H9 (cell line): ENCODE data around the gene DUOX2. TPM values are rescaled to one million over a fixed set of nuclear protein-coding genes. Genes with fewer than 3 reads are reported as not detected.

Experiments used
- DNase-seq: peaks from one replicate; pipeline ENCODE4 v3.0.0-alpha.2; 2017
- H2AFZ ChIP-seq: one replicate; pipeline ENCODE4 v1.6.1; 2013; ENCODE audit warnings: mild to moderate bottlenecking, low read length, control low read depth, moderate library complexity
- H2AK5ac ChIP-seq: 2 replicates; pipeline ENCODE4 v1.6.1; 2013; ENCODE audit warnings: low read length, control low read depth, mixed read lengths; ENCODE audit not compliant: insufficient read length
- H2BK120ac ChIP-seq: one replicate; pipeline ENCODE4 v1.6.1; 2013; ENCODE audit warnings: low read depth, mild to moderate bottlenecking, low read length, control low read depth, inconsistent platforms; ENCODE audit not compliant: poor library complexity, severe bottlenecking
- H2BK12ac ChIP-seq: 2 replicates; pipeline ENCODE4 v1.6.1; 2013; ENCODE audit warnings: low read length, control low read depth, mixed read lengths, low read depth; ENCODE audit not compliant: insufficient read length
- H2BK15ac ChIP-seq: 2 replicates; pipeline ENCODE4 v1.6.1; 2013; ENCODE audit warnings: low read depth, low read length, control low read depth
- H2BK20ac ChIP-seq: one replicate; pipeline ENCODE4 v1.6.1; 2013; ENCODE audit warnings: low read depth, mild to moderate bottlenecking, low read length, control low read depth, inconsistent platforms; ENCODE audit not compliant: poor library complexity, severe bottlenecking
- H2BK5ac ChIP-seq: 2 replicates; pipeline ENCODE4 v1.6.1; 2013; ENCODE audit warnings: low read length, control low read depth, mixed read lengths; ENCODE audit not compliant: insufficient read length
- H3K14ac ChIP-seq: 2 replicates; pipeline ENCODE4 v1.6.1; 2013; ENCODE audit warnings: low read length, control low read depth; ENCODE audit not compliant: insufficient read depth
- H3K18ac ChIP-seq: 2 replicates; pipeline ENCODE4 v1.6.1; 2013; ENCODE audit warnings: low read depth, mild to moderate bottlenecking, mixed read lengths, low read length, control low read depth; ENCODE audit not compliant: insufficient read length
- H3K23ac ChIP-seq: 2 replicates; pipeline ENCODE4 v1.6.1; 2013; ENCODE audit warnings: low read length, control low read depth, mixed read lengths, low read depth; ENCODE audit not compliant: insufficient read length
- H3K23me2 ChIP-seq: 2 replicates; pipeline ENCODE4 v1.6.1; 2013; ENCODE audit warnings: low read depth, mild to moderate bottlenecking, mixed read lengths, low read length, control low read depth; ENCODE audit not compliant: insufficient read length, poor library complexity, severe bottlenecking
- H3K27ac ChIP-seq: 2 replicates; pipeline ENCODE4 v1.5.1; 2013; ENCODE audit warnings: low read length, control low read depth, mixed read lengths, low read depth; ENCODE audit not compliant: insufficient read length
- H3K27me3 ChIP-seq: 2 replicates; pipeline ENCODE4 v1.6.1; 2013; ENCODE audit warnings: low read length, control low read depth, inconsistent platforms; ENCODE audit not compliant: insufficient read depth
- H3K4ac ChIP-seq: 2 replicates; pipeline ENCODE4 v1.6.1; 2013; ENCODE audit warnings: low read depth, mild to moderate bottlenecking, control low read depth, inconsistent platforms, low read length, moderate library complexity
- H3K4me1 ChIP-seq: 2 replicates; pipeline ENCODE4 v1.6.1; 2013; ENCODE audit warnings: low read length, control low read depth, inconsistent platforms; ENCODE audit not compliant: insufficient read depth
- H3K4me2 ChIP-seq: 2 replicates; pipeline ENCODE4 v1.6.1; 2013; ENCODE audit warnings: low read length, control low read depth, mixed read lengths; ENCODE audit not compliant: insufficient read length, insufficient read depth
- H3K56ac ChIP-seq: 2 replicates; pipeline ENCODE4 v1.6.1; 2013; ENCODE audit warnings: low read depth, mild to moderate bottlenecking, mixed read lengths, low read length, control low read depth; ENCODE audit not compliant: insufficient read length
- H3K79me1 ChIP-seq: 2 replicates; pipeline ENCODE4 v1.6.1; 2013; ENCODE audit warnings: low read depth, mild to moderate bottlenecking, moderate library complexity, low read length, control low read depth, inconsistent platforms; ENCODE audit not compliant: insufficient read depth, poor library complexity, severe bottlenecking
- H3K79me2 ChIP-seq: 2 replicates; pipeline ENCODE4 v1.6.1; 2013; ENCODE audit warnings: low read length, control low read depth, inconsistent platforms; ENCODE audit not compliant: insufficient read depth
- H3K9ac ChIP-seq: 2 replicates; pipeline ENCODE4 v1.6.1; 2013; ENCODE audit warnings: low read length, control low read depth, mixed read lengths; ENCODE audit not compliant: insufficient read length; ENCODE audit errors: extremely low read depth
- H3K9me3 ChIP-seq: one replicate; pipeline ENCODE4 v1.6.1; 2013; ENCODE audit warnings: low read depth, low read length, inconsistent platforms; ENCODE audit not compliant: control insufficient read depth
- H3T11ph ChIP-seq: one replicate; pipeline ENCODE4 v1.6.1; 2013; ENCODE audit warnings: mild to moderate bottlenecking, low read length, control low read depth, inconsistent platforms
- H4K20me1 ChIP-seq: one replicate; pipeline ENCODE4 v1.6.1; 2013; ENCODE audit not compliant: control insufficient read depth, insufficient read length, insufficient read depth
- H4K5ac ChIP-seq: 2 replicates; pipeline ENCODE4 v1.6.1; 2013; ENCODE audit warnings: low read depth, mild to moderate bottlenecking, mixed read lengths, low read length, control low read depth; ENCODE audit not compliant: insufficient read length
- H4K8ac ChIP-seq: replicated peaks from 2 replicates; pipeline ENCODE4 v1.6.1; 2013; ENCODE audit warnings: low read length, control low read depth, mixed read lengths, low read depth; ENCODE audit not compliant: insufficient read length
- H4K91ac ChIP-seq: 2 replicates; pipeline ENCODE4 v1.6.1; 2013; ENCODE audit warnings: low read depth, mild to moderate bottlenecking, moderate library complexity, mixed read lengths, low read length, control low read depth; ENCODE audit not compliant: insufficient read length
- H3K27ac Mint-ChIP-seq, 3 experiments: 2 replicates in 2 of 3; 3 replicates in 1 of 3; pipeline ENCODE4 v1.8.0; 2020 to 2021; ENCODE audit warnings: mixed read lengths in 3 of 3, mild to moderate bottlenecking in 1 of 3, moderate library complexity in 1 of 3
- H3K27me3 Mint-ChIP-seq: 2 replicates; pipeline ENCODE4 v1.8.0; 2021; ENCODE audit warnings: low read depth, mild to moderate bottlenecking, moderate library complexity, mixed read lengths
- H3K36me3 Mint-ChIP-seq, 3 experiments: 2 replicates in 2 of 3; 3 replicates in 1 of 3; pipeline ENCODE4 v1.8.0; 2020 to 2021; ENCODE audit warnings: low read depth in 3 of 3, mixed read lengths in 3 of 3; ENCODE audit not compliant: insufficient read depth in 1 of 3
- H3K4me1 Mint-ChIP-seq, 2 experiments: 2 replicates each; pipeline ENCODE4 v1.8.0; 2020; ENCODE audit warnings: mixed read lengths in 2 of 2
- H3K4me3 Mint-ChIP-seq, 2 experiments: 2 replicates in 1 of 2; 3 replicates in 1 of 2; pipeline ENCODE4 v1.8.0; 2020 to 2021; ENCODE audit warnings: mild to moderate bottlenecking in 2 of 2, mixed read lengths in 2 of 2, moderate library complexity in 1 of 2
- H3K9me3 Mint-ChIP-seq, 2 experiments: 2 replicates in 1 of 2; 3 replicates in 1 of 2; pipeline ENCODE4 v1.8.0; 2020; ENCODE audit warnings: mild to moderate bottlenecking in 2 of 2, mixed read lengths in 2 of 2, moderate library complexity in 1 of 2
- CTCF ChIP-seq: fragments of 200-600 bp; sonication (generic); conservative IDR thresholded peaks from 3 replicates; pipeline ENCODE4 v1.8.0; 2021; ENCODE audit warnings: antibody characterized with exemption, mild to moderate bottlenecking
- WGBS: extraction: QIAGEN DNeasy Blood & Tissue Kit; methylation state at CpG from one replicate; pipeline ENCODE4 v1.1.7; 2013; ENCODE audit warnings: missing lambda C conversion rate, low lambda C conversion rate, mixed read lengths; ENCODE audit not compliant: insufficient read length; ENCODE audit errors: extremely low coverage; 5-methylcytosine and 5-hydroxymethylcytosine counted together
- total RNA-seq: library from RNA; stranded (reverse); gene quantifications from 2 replicates; pipeline ENCODE4 v1.2.1, GENCODE V29; 2021

Gene DUOX2
- total RNA-seq, 1 experiment from 2014 or later = 0.42 TPM

GRCh38 chr15:45094358-45094730 lies 19.6 kb downstream of the DUOX2 start:
- Mint-ChIP-seq H3K4me3 (no peak overlapping the region), H3K4me1 (no peaks in the 10 kb centered on the region), H3K9me3 (no peaks in the 10 kb centered on the region; a peak in 1 of 5 replicates), H3K36me3 (no peaks in the 10 kb centered on the region; a peak in 1 of 7 replicates), H3K27ac (no peak overlapping the region; a peak in 1 of 7 replicates), H3K27me3 (peaks cover 16% of the 10 kb centered on the region)
- no CpG with 5 or more reads among the region's 9 CpGs for WGBS
- no peaks in the 10 kb centered on the region for H3K79me1 ChIP-seq
- H3K23ac ChIP-seq = no peak overlapping the region
- H4K5ac ChIP-seq = no peak overlapping the region
- no peak overlapping the region for H3T11ph ChIP-seq
- no peak for TF ChIP-seq CTCF
- H3K18ac ChIP-seq = no peak overlapping the region
- no peak overlapping the region for H2BK20ac ChIP-seq
- H3K23me2 ChIP-seq = no peaks in the 10 kb centered on the region
- H2AFZ ChIP-seq = no peak overlapping the region
- no peaks in the 10 kb centered on the region for H3K9me3 ChIP-seq
- no peak overlapping the region for H4K91ac ChIP-seq
- DNase-seq = no peak
- no peak overlapping the region for H2BK15ac ChIP-seq
- H2BK120ac ChIP-seq = no peak overlapping the region
- H3K4me1 ChIP-seq = no peaks in the 10 kb centered on the region
- no peak overlapping the region; the same call in 1 of the 2 replicates for H3K14ac ChIP-seq
- no peak overlapping the region for H3K4me2 ChIP-seq
- H3K79me2 ChIP-seq = no peaks in the 10 kb centered on the region
- no peak overlapping the region for H2AK5ac ChIP-seq
- no peak overlapping the region for H2BK12ac ChIP-seq
- H3K9ac ChIP-seq = no peak overlapping the region
- no peak overlapping the region for H3K27ac ChIP-seq
- no peak overlapping the region for H3K4ac ChIP-seq
- H4K8ac ChIP-seq = no peak overlapping the region
- H3K56ac ChIP-seq = no peak overlapping the region
- no peak overlapping the region for H2BK5ac ChIP-seq
- H4K20me1 ChIP-seq = no peaks in the 10 kb centered on the region
- no peaks in the 10 kb centered on the region for H3K27me3 ChIP-seq
